Stimulated activated CD4-positive, alpha-beta T cell treated with anti-CD3 and anti-CD28 coated beads, TNF-alpha, amount 100 ng/mL, for 1 hour (primary cell): ENCODE data around the gene SOX9.

Source experiments
- DNase-seq, 3 donors: peaks; one replicate each; pipeline ENCODE4 v3.0.0-alpha.2; 2020; ENCODE audit warnings: low read depth in 3 of 3, low spot score in 1 of 3

Gene SOX9

DNA sequence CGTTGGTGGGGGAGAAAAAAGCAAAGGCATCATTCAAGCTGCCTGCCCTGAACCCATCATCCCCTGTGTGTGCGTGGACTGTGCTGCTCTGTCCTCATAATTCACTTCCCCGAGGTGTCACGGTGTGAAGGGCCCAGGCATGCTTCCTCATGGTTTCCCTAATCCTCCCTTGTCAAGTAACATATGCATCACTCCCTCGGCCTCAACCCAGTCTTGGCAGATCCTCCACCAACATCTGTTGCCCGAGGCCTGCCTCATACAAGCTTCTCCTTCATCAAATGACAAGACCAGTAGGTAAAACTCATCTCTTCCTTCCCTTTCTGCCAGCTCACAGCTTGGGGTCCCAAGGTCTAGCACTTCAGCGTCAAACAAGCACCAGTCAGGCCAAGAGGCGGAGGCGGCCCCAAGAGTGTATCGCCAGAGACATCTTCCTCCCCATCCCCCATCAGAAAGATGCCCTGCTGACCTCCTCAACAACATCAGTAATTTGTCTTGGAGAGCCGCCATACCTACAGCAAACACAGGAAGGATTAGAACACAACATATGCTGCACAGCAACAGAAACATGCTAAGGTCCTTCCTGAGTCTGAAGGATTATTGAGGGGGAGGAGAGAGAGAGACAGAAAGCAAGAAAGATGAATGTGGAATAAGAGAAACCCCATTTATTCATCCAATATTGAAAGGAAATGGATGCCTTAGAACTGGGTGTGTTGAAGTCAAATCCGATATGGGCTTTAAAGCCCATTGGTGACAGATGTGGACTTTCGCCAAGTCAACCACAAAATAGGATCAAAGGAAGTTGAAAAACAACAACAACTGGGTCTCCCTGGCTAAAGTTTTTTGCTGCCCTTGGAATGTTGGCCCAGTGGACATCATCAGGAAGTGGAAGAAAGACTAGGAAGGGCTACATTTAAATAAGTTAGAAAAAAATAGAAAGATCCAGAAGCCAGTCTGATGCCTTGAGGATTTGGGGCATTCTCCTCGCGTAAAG is 38.4 kb downstream of the SOX9 start:
- no peak for DNase-seq

DNA sequence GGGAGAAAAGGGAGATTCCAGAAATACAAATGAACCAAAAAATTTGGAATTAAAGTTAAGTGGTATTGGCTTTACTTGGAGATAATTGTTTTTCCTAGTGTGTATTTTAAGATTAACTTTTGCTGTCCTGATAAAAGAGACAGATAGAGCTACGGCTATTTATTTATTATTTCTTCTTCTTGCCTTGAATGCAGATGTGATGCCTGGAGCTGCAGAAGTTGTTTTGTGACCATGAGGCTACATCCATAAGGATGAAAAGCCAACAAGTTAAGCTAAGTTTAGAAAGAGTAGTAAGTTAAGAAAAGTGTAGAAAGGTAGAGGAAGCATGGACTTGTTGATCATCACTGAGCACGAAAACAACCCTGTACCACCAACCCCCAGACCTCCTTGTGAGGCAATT is 41.7 kb downstream of the SOX9 start:
- no peak for DNase-seq

DNA sequence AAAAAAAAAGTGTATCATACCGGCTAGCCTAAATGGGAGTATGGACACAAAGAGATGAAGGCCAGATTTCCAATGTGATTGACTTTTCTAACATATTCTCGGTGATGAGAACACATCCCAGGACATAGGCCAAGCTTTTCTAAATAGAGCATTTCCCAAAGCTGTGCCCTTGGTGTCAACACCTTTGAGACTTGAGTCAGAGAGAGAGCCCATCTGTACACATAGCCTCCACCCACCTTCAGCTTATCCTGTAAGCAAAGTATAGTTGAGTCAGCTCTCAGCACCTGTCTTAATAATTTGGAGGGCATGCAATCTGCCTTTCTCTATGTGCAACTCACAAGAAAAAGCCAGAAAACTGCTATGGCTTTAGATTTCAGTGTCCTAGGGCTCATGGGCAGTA is 42.7 kb downstream of the SOX9 start:
- no peak for DNase-seq

DNA sequence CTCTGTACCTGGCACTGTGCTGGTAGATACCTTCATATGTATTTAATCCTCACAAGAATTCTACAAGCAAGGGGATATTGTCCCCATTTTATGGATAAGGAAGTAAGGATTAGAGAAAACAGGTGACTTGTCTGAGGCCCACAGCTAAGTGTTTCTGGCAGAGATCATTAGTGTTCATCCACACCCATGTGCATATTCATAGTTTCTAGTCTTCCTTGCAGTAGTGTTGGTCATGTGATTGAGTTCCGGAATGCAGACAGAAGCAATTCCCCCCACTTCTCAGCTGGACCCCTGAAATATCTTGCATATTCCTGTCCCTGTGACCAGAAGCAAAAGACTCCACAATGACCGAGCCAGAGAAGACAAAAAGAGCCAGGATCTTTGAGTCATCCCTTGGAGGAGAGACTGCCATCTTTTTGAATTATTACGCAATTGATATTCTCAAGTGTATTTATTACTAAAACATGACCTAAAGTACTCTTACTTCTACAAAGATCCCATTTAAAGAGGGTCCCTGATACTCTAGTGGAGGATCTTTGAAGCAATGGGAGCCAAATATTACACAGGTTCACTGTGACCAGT is 43.4 kb downstream of the SOX9 start:
- DNase-seq: no peak

DNA sequence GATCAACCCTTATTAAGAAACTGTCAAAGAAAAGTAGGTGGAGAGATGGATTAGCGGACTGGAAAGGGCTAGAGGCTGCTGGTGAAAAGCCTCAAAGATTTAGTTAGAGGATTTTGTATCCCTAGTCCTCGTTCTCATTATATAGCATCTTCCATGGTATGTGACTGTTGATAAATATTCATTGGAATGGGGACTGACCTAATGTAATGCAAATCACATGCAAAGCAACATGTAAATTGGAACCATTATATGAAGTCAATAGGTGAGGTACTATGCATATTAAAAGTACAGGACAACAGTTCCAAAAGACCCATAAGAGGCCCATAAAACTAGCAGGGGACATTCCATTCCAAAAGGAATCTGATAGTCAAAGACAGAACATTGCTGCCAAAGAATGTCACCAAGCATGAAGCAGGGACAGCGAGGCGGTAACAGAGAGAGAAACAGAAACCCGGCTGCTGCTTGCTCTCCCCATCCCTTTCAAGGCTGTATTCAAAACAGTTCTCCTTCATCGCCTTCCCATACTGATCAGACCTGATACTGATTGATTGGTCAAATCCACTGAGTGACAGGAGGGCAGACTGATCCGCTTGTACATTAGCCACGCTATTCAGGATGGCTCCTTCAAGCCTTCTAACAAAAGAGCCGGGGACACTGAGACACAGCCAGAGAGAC is 44.5 kb downstream of the SOX9 start:
- no peak for DNase-seq

DNA sequence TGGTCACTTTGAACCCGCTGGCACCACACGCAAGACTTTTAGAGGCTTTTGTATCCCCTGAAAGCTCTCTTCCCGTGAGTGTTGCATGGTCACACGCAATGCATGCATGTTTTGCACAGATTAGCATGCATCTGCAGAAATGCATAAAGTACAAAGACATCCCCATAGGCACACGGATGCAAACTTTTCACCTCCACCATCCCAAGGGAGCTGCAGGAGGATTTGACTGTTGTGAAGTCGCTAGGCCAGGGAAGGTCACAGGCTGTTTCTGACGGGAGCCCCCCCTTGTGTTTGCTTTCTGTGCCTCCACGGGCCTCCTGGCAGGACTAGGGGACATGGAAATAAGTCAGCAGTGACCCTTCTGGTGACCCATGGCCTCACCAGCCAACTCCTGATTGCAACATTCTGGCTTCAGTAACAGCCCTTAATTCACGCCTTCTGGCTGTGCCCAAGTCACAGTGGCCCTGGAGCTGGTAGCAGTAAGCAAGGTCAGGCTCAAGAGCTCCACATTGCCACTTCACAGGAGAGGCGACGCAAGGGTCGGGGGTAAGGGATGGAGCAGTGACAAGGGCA is 45.1 kb downstream of the SOX9 start:
- DNase-seq: no peak

DNA sequence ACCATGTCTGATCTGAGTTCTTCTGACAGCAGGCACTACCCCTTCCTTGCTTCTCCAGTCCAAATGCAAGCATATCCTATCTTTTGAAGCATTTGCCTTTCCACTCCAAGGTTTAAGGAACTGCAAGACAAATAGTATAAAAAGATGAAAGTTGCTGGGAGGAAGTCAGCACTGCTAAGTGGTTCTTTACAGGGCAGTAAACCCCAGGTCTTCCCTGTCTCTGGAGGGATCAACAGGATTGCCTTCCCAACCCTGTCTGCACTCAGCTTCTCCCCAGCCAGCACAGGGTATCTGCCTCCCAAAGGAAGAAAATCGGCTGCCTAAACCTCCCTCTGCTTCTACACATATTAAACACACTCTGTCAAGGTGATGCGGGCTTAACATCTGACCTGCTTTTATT is 46.8 kb downstream of the SOX9 start:
- DNase-seq: no peak

DNA sequence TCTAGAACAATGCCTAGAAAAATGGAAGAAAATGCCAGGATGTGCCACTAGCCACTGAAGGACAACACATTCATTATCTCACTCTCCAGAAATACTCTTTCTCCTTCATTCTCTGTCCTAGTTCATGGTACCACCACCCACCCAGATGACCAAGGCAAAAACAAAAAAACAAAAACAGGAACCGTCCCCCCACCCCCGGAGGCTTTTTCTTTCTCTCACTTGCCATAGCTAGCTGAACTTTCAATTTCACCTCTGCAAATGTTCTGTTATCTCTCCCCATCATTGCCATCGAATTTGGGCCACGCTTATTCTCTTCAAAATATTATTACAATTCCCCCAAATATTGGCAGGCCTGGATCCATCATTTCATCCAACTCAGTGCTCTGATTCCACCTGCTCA is 49.0 kb downstream of the SOX9 start:
- no peak for DNase-seq

DNA sequence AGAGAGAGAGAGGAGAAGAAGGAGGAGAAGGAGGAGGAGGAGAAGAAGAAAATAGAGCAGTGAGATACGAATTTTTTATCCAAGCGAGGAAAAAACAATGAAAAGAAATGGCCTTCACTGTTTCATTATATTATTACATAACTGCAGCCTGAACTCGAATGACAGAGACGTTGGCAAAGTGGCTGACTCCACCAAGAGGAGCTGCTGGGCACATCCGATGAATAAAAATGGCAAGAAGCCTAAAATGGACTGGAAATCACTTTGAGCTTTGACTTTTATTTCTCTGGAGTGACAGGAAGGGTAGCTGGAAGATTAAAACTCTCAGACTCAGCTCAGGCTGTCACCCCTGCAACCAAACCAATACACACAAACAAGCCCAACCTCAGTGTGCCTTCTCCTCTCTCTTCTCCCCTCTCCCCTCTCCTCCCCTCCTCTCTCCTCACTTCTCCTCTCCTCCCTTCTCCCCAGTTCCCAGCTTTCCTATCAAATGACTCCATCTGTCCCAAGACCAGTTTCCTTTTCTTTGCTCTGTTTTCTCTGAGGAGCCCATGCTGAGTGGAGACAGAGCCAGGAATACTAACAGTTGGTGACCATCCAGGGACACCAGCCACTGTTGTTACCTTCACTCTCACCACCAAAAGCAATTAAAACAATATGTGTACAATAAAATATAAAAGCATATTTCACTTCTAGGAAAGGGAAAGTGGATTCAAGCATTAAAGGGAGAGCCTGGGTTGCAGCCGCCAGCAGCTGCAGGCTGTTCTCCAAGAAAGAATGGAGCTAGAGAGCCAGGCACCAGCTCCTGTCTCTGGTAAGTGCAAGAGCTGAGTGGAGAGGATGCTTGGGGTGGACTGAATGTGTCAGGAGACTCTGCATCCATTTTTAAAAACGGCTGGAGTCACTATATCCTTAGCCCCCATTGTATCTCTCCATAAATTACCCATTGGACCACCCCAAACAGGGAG is 51.2 kb downstream of the SOX9 start:
- DNase-seq: no peak

DNA sequence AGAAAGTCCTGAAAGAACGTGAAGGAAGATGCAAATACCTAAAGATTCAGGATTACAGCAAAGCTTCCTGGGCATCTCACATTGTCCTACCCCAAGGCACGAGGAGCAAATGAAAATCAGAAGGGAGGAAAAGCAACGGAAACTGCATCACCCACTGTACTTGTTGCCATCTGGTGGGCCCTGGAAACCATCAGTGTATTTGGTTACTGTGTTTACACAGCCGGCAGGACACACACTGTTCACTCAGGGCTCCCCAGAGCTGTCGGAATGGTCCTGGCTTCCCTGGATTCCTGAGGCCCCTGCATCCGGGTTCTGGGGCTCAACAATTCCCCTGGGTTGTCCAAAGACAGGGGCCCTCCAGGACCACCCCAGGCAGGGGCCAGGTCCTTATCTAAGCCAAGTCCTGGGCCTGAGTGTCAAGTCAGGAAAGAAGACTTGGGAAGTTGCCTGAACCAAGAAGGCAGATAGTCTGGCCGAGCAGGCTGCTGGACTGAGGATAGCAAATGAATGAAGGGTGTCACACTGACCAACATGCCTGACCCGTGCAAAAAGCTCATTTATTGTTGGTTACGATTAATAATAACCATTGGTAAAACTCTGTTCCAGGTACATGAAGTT is 52.8 kb downstream of the SOX9 start:
- DNase-seq: no peak

DNA sequence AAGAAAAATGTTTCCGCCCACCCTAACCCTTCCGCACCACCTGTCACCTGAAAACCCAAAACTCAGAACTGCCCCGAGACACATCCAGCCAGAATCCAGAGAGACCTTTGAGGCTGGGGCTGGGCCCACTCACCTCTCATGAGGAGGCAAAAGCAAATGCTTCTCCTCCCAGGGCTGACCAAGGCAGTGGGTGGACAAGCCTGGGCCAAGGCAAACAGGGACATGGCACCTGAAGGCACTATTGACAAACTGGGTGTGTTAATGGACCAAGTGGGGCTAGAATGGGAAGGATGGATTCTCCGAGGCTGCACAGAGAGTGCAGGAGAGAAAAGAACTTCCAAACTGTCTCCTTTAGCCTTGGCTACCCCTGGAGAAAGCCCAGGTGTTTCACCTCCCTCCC is 54.4 kb downstream of the SOX9 start:
- DNase-seq: no peak
